ENCODE results near the gene GPR146.
A peak's percentile ranks its signal among the peaks of the same experiment; 100 is the strongest.

GPR146 gene

DNA sequence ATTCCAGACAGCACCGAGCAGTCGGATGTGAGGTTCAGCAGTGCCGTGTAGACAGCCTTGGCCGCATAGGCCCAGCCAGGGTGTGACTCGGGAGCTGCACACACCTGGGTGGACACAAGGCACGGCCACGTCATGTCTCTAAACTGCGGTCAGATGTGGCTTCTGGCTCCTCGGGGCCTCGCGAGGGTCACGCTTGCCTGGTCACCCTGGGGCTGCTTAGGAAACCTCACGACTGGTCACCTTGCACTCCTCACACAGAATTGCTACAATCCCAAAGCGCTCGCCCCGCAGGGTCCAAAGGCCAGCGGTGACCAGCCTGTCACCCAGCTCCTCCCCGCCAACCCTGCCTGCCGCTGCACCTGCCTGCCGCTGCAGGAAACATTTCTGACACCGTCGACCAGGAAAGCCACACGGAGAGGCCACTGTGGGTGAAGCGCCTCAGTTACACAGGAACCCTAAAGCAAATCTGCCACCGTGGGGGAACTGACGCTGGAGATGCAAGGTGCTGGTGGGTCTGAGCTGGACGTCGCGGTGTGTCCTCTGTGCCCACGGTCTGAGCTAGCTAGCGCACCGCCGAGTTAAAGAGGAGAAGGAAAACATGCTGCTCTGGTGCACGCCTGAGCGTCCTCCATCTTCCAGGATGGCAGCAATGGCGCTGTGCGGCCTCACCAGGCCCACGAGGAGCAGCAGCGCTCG lies 48.6 kb downstream of the GPR146 start:
- DNase-seq (ENCODE audit: low spot score) = no peak

DNA sequence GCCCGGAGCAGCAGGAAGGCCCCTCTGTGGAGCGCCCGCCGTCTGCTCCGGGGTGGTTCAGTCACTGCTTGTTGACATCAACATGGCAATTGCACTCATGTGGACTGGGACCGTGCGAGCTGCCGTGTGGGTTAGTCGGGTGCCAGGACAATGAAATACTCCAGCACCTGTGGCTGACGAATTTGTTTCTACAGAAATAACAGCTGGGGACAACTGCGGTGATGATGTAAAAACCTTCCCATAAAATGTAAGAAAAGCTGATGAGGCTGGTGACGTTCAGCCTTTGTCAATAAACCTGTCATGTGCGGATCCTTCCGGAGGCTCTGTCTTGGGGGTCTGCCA lies 49.1 kb downstream of the GPR146 start:
- DNase-seq (ENCODE audit: low spot score) = no peak

DNA sequence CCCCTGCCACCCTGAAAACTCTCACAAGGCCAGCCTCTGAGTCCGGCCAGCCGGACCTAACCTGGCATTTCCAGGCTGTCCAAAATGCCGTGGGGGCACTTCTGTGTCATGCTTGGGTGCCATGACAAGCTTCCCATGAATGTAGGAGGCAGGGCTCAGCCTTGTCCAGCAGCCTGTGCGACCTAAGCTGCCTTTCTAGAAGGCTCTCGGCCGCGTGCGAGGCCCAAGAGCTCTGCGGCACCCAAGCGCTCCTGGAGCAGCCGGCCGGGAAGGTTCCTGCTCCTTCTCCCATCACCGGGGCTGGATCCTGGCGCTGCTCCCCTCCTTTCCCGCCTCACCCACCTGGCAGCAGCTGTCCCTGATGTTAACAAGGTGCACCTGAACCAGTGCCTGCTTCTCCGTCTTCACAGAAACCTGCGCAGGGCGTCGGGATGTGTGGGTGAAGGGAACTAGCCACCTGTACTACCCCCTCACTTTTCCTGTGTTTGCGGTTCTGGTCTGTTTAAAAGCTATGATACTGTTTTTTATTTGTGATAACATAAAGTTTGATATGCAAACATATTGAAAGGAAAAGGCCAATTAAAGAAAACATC lies 49.7 kb downstream of the GPR146 start:
- no peak for DNase-seq (ENCODE audit: low spot score)

DNA sequence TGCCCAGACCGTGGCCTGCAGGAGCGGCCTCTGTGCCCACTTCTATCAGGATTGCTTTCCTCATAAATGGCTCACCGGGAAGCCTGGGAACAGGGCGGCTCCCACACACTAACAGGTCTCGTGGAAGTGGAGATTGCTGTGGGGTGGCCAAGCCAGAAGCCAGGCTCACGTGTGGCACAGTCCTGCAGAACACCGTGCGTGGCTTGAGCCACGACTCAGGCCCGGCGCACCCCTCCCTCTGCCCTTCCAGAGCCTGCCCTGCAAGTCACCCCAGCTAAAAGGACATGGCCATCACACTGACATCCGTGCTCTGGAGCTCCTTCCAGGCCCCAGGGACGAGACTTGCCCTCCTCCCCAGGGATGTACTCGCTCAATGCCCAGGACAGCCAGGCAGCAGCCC lies 50.5 kb downstream of the GPR146 start:
- DNase-seq (ENCODE audit: low spot score) = no peak

DNA sequence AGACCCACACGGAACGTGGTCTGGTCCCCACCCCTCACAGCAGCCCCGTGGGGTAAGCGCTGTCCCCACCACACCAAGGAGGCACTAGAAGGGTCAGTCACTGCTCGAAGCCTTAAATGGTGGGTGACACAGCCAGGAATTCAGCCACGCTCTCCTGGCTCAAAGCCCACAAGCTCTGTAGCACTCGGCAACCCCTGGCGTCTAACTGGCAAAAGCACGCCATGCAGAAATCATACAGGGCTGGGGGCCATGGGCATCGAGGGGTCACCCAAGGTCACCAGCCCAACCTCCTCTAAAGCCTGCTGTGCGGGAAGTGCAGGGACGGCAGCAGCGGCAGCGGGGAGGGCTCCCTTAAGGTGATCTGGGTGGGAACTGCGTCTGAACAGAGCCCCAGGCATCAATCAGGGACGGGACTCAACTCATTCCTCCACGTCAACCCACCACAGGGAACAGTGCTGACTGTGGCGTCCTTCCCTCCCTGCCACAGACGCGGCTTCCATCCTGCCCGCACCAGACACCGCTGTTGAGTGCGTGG lies 51.3 kb downstream of the GPR146 start:
- DNase-seq (ENCODE audit: low spot score) = no peak

DNA sequence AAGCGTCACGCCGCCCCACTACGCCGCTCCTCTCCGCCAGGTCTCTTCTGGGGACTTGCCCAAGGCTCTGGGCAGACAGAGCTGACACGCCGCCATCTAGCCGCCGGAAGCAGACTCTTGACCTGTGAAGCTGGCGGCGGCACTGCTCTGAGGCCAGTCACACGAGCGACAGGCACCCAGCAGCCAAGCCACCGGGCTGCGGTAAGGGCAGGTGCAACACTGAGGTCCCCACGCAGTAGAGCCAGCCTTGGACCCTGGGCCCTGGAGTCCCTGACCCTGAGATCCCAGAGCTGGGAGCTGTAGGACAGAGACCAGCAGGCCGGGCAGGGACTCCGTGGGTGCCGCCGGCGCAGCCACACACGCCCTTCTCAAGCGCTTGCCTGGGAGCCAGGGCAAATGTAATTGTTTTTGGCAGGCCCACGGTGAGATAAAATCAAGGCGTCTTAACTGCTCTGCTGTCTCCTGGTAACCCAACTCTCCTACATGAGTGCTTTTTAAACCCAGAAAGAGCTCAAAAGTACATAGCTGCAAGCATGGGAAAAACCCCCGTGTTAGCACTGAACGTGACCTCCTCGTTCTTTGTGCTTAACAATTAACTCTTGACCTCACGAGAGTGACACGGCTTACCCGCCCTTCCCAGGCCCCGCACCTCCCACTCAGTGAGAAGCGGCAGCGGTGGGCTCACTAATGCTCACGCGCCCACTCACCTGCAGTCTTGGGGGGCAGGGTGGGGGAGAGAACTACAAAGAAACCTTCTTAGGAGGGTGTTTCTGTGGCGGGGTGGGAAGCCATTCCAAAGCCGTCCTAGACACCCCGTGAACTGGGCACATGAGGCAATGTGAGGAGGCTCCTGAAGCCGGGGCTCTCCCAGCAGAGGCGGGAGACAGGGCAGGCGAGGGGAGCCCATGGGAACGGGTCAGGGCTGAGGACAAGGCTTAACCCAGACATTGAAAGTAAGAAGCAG lies 52.1 kb downstream of the GPR146 start:
- no peak for DNase-seq (ENCODE audit: low spot score)

DNA sequence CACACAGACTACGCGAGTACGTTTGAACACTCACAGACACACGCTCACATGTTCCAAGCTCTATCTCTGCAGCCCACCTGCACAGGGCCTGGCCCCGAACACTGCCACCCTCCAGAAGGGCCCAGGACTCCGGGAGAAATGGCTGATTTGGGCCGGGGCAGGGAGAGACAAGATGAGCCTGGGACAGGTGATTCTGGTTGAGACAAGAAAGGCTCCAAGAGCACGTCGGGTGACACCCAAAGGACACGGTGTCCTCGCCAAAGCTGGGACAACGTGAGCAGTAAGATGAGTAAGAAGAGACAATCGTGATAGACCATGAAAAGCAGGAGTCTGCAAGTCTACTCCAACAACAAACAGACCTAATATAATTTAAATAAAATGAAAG lies 52.8 kb downstream of the GPR146 start:
- no peak for DNase-seq (ENCODE audit: low spot score)

DNA sequence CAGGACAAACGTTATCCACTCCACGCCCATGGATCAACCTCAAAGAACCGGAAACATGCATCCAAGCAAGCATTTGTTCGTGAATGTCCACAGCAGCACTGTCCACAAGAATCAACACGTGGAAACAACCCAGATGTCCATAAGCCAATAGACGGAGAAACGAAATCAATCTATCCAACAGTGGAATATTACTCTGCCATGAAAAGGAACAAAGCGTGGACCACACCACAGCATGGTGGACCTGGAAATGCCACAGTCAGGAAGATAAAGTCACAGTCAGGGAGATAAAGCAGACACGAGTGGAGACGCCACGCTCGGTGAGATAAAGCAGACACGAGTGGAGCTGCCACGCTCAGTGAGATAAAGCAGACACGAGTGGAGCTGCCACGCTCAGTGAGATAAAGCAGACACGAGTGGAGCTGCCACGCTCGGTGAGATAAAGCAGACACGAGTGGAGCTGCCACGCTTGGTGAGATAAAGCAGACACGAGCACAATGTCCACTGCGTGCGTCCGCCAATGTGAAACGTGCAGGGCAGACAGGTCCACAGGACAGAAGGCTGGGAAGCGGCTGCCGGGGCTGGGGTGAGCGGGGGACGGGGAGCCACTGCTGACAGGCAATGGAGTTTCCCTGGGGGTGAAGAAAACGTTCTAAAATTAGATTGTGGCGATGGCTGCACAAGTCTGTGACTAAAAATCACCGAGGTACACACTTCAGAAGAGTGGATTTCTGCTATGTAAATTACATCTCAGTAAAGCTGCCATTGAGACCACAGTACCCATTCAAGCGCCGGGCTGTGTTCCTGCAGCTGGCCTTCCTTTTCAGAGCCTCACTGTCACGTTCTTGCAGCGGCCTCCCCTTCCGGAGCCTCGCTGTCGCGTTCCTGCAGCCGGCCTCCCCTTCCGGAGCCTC lies 54.2 kb downstream of the GPR146 start:
- no peak for DNase-seq (ENCODE audit: low spot score)

DNA sequence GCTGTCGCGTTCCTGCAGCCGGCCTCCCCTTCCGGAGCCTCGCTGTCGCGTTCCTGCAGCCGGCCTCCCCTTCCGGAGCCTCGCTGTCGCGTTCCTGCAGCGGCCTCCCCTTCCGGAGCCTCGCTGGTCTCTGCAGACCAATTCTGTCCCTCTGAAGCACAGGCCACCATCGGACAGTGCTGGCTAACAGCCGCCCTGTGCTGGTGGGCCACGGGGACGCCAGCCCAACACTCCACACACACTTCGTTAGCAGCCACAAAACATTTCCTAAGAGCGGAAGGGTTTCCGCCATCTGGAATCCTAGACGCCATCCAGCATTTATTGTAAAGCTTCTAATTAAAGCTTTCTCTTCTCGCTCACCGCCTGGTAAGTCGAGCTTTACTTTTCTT lies 54.8 kb downstream of the GPR146 start:
- DNase-seq (ENCODE audit: low spot score) = no peak

DNA sequence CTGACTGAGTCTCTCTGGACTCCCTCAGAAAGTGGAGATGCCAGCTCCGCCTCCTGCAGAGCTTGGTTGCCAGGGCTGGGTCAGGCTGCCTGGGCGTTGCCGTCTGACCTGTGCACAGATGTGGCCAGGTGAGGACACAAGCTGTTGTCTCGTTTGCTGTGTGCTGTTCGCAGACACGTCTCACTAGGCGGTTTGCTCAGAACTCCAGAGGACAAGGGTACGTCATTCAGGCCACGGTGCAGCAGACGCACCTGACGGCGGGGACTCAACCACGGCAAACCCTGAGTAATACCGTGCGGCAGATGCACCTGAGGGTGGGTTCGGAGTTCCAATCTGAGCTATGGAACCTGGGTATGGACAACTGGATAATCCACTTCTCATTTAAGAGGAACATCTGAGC lies 55.3 kb downstream of the GPR146 start:
- no peak for DNase-seq (ENCODE audit: low spot score)

DNA sequence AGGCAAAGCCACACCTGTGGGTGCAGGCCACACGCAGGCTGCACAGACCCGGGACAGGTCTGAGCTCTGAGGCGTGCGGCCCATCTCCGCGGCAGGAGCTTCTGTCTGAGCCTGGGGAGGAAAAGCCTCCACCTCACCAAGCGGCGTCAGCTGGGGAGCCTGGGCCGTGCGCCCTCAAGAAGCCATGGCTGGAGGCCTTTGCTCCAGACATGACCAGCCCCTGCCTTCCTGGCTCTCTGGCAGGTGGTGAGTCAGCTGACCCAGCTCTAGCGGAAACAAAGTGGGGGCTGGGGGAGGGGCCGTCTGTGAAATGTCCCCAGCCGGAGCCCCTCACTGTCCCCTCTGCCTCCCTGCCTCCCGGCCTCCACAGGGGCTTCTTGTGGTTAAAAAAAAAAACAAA lies 56.0 kb downstream of the GPR146 start:
- DNase-seq (ENCODE audit: low spot score) = no peak

DNA sequence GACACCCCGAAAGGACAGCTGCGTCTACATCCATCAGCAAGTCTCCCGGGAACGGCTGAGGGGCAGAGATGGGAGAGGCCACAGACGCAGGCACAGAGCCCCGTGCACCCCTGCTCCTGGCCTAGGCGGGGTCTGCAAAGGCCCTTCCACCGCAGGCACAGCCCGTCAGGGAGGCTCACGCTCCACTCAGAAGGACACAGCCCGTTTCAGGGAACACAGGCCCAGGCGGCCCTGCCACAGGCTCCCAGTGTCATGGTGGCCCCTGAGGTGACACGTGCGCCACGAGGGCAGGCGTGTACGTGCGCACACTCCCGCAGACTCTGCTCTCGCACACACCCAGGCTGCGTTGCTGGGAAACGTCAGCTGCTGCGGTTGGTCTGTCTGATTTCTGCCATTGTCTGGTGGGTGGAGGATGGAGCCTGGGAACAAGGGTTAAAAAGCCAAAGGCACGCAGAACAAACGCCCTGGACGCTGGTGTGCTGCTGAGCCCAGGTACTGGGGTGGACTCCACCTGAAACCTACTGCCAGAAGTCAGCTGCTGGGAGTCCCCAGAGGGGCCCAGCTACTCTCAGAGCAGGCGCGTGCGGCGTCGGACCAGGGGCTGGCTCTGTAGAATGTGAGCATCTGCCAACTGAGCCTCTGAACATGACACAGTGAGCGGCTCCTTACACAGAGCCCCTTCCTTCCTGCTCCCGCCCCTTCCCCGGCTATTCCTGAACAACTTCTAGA lies 56.7 kb downstream of the GPR146 start:
- no peak for DNase-seq (ENCODE audit: low spot score)

DNA sequence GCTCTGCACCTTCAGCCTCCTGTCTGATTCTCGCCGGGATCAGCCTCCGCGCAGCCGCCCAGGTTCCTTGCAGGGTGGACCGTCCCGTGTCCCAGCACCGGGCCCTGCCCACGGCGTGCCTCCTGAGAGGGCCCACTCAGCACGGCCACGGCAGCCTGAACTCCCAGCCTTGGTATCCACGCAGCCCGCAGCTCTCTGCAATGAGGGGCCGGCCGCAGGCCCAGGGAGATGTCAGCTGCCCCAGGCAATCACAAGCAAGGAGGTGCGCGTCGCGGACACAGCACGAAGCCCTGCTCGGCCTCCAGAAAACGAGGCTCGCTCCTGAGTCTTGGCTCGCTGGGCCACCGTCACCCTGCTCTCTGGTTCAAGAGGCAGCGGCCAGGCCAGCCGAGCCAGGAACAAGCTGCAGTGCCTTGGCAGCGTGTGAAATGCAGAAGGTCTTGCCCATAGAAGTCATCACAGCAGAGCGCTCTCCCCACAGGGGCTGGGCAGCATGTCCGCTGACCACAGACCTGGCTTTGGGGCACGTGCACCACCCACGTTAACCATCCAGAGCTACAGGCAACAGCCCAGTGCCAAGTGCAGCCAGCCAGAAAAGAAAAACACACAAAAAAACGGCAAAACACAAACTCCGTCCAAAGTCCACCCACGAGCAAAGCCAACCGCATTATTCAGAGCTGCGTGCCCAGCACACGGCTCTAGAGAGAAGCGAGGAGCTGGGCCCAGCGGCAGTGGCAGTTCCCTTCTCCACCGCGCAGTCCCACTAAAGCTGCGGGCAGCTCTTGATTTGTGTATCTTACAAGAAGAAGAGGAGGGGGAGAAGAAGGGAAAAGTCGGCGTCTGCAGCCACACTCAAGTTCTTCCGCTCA lies 57.5 kb downstream of the GPR146 start:
- DNase-seq (ENCODE audit: low spot score) = no peak

DNA sequence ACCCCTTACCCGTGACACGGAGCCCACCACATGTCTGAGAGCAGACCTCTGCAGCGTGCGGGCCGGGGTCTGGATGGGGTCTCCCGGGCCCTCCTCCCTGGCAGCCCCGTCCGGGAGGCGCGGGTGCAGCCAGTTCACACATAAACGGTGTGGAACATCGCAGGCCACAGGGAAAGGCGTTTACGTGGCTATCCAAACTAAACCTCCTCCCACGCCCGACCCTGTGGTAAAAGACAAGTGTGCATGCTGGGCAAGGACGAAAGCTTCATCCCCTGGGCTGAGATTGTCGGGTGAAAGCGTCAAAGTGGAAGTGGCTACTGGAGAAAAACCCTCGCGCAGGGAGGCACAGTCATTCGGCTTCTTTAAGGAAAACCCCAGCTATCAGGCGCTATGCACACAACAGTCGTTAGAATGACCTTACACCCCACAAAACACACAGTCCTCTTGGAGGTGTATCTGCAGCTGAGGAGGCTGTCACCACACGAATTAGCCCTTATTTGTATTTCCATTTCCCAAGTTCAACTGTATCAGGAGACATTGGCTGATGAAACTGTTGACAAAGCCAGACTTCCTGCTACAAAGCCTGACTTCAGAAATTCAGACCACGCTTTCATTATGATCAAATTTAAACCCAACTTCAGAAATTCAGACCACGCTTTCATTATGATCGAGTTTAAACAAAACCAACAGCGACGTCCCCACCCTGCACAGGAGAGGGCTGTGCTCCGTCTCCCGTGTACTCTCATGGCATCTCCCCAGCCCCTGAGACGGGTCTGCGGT lies 58.9 kb downstream of the GPR146 start:
- peak; percentile 6 for DNase-seq (ENCODE audit: low spot score)

DNA sequence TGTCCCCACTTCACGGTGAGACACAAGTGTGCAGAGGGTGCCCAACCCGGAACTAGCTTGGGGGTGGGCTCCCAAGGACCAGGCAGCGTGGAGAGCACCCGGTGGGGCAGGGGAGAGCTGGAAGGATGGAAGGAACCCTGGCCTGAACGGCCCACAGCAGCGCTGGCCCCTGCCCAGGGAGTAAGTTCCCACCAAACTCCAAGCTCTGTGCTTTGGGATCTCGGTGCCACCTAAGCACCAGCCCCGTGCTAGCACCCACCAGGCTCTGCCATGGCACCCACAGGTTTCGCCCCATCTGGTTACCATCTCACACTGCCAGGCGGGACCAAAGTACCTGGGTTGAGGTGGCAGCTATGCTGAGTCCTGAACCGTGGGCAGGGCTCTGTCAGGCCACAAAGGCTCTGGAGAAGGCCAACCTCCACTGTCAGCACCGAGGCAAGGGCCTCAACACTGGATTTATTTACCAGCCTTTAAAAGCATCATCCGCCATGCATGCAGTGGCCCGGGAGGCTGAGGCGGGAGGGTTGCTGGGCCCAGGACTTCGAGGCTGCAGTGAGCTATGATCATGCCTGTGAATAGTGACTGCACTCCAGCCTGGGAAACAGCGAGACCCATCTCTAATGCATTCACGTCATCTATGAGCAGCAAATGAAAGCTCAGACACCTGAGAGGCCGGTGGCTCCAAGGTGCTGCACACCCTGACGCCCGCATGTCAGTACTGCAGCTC lies 59.6 kb downstream of the GPR146 start:
- no peak for DNase-seq (ENCODE audit: low spot score)

DNA sequence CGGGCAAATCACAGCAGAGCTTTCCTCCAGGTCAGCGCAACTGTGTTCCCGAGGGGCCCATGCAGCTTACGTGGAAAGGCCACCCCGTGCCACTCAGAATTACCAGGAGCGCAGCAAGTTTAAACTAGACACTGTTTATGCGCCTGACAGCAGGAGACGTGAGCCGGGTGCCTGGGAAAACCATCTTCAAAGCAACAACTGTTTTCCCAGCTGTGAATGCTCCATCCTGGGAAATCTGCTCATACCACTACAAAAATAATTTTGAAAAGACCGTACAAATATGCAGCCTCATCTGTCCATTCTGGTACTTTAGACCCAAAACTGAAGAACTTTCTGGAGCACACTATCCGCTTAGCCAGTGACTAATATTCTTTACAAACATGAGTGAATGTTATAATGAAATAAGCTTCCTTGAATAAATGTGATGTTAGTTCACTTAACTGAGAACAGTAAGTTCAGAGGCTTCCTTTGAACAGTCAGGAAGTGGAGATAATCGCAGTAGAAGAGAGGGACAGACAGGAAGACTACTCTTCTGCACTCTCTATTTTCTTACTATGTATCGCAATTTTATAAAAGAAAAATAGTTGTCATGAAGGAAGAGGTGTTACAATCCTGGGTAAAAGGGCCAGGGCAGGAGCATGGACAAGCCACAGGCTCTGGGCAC lies 60.3 kb downstream of the GPR146 start:
- DNase-seq (ENCODE audit: low spot score) = no peak

DNA sequence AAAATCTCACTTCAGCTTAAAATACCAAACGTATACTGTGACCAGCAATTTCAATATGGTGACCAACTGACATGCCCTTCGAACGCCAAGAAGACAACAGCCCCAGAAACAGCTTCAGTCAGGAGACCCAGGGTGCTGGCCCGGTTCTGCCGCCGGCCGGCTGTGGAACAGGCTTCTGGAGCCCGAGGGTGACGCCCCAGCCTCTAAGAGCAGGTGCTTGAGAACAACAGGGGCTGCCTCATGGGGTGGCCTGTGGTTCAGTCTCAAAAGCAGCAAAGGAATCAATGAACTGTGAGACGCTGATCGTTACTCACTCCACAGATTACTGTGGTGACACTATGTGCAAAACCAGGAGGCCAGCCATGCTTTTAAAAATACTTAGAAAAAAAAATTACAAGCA lies 60.8 kb downstream of the GPR146 start:
- no peak for DNase-seq (ENCODE audit: low spot score)

Measured in CD4-positive, alpha-beta T cell treated with Interleukin-15 for 4 hours (primary cell).